Measurements from ENCODE around the gene C1QBP.
"Not testable (repeated sequence)": the region's sequence is repeated elsewhere in the genome, so short reads cannot be mapped to it uniquely, and the experiment has no call there.

The C1QBP gene

GRCh38 chr17:5431234-5431633, 7.7 kb downstream of the C1QBP start:
- DNase-seq = not testable (repeated sequence)

GRCh38 chr17:5430413-5430999, 8.4 kb downstream of the C1QBP start:
- no peak for DNase-seq

- DNase-seq = no peak
Observed at GRCh38 chr17:5429191-5429887, 9.6 kb downstream of the C1QBP start.

- no peak for DNase-seq
Observed at GRCh38 chr17:5425826-5426225, 13.1 kb downstream of the C1QBP start.

GRCh38 chr17:5424909-5425308, 14.0 kb downstream of the C1QBP start:
- DNase-seq = no peak

GRCh38 chr17:5422505-5422904, 16.4 kb downstream of the C1QBP start:
- DNase-seq = no peak

- DNase-seq = peak; percentile 88
Observed at GRCh38 chr17:5419959-5420653, 18.8 kb downstream of the C1QBP start, which contains the start of gene RPAIN. Gene RPAIN, plus strand, starts transcription at chr17:5420182. Its CDS starts 29 bp downstream, at chr17:5420211.

GRCh38 chr17:5419356-5419958, 19.5 kb downstream of the C1QBP start, which contains the start of gene NUP88:
Gene NUP88, minus strand, starts transcription at chr17:5419662. Its CDS starts 12 bp downstream, at chr17:5419650.
- DNase-seq = peak; percentile 97

- DNase-seq = peak; percentile 86
Observed at GRCh38 chr17:5418858-5419355, 20.0 kb downstream of the C1QBP start.

- no peak for DNase-seq
Observed at GRCh38 chr17:5416901-5417300, 22.1 kb downstream of the C1QBP start.

GRCh38 chr17:5413682-5414081, 25.3 kb downstream of the C1QBP start:
- no peak for DNase-seq

GRCh38 chr17:5410594-5411272, 28.2 kb downstream of the C1QBP start:
- no peak for DNase-seq

- DNase-seq = no peak
Observed at GRCh38 chr17:5408186-5408585, 30.8 kb downstream of the C1QBP start.

GRCh38 chr17:5405400-5405799, 33.6 kb downstream of the C1QBP start:
- no peak for DNase-seq

GRCh38 chr17:5399767-5400166, 39.2 kb downstream of the C1QBP start:
- DNase-seq = no peak

GRCh38 chr17:5396612-5397011, 42.3 kb downstream of the C1QBP start:
- no peak for DNase-seq

GRCh38 chr17:5391678-5392077, 47.3 kb downstream of the C1QBP start:
- no peak for DNase-seq

Measured in CD4-positive, alpha-beta T cell treated with Interleukin-17A for 1 hour (primary cell).